K562 (cell line): ENCODE measurements around the gene RSAD1. TPM values are rescaled to one million over a fixed set of nuclear protein-coding genes. Genes with fewer than 3 reads are reported as not detected.
A peak's percentile ranks its signal among the peaks of the same experiment; 100 is the strongest.

ENCODE experiments used
- BDP1 ChIP-seq: IDR thresholded peaks from 3 replicates; pipeline ENCODE4 v1.6.1; 2011; ENCODE audit not compliant: insufficient read length, insufficient read depth
- CBX5 ChIP-seq: IDR thresholded peaks from 2 replicates; pipeline ENCODE4 v1.6.1; 2014; ENCODE audit warnings: low read depth, borderline replicate concordance
- CEBPB ChIP-seq: fragments of 450-650 bp; IDR thresholded peaks from 2 replicates; pipeline ENCODE4 v1.6.1; 2016; ENCODE audit warnings: missing genetic modification characterization, missing compliant biosample characterization
- ESRRA ChIP-seq: fragments of 450-650 bp; IDR thresholded peaks from 2 replicates; pipeline ENCODE4 v1.6.1; 2014; ENCODE audit warnings: low read depth, mild to moderate bottlenecking, moderate library complexity, borderline replicate concordance
- ETV6 ChIP-seq, 3 experiments: fragments of 150-350 bp in 1 of 3; sonication (generic) in 1 of 3; formaldehyde crosslinking in 1 of 3; IDR thresholded peaks; 2 replicates each; pipeline versions ENCODE4 v1.6.1 to v1.8.0; 2014 to 2022; ENCODE audit warnings: borderline replicate concordance in 2 of 3, low read depth in 2 of 3, antibody characterized with exemption in 1 of 3, low read length in 1 of 3, mild to moderate bottlenecking in 1 of 3, missing genetic modification reagents in 1 of 3
- FOXK2 ChIP-seq, 2 experiments: fragments of 450-650 bp; IDR thresholded peaks in 1 of 2; conservative IDR thresholded peaks in 1 of 2; 2 replicates each; pipeline ENCODE4 v1.6.1; 2016; ENCODE audit warnings: low read depth in 2 of 2, mild to moderate bottlenecking in 1 of 2
- MCM5 ChIP-seq: fragments of 450-650 bp; IDR thresholded peaks from 2 replicates; pipeline ENCODE4 v1.6.1; 2016; ENCODE audit warnings: low read depth
- PRPF4 ChIP-seq: fragments of 200-400 bp; formaldehyde crosslinking; IDR thresholded peaks from one replicate; pipeline ENCODE4 v1.6.1; 2017; ENCODE audit warnings: low read length, low read depth, mild to moderate bottlenecking; ENCODE audit not compliant: insufficient read depth, poor library complexity, severe bottlenecking
- SREBF2 ChIP-seq: sonication (generic); formaldehyde crosslinking; IDR thresholded peaks from 2 replicates; pipeline ENCODE4 v1.4.0; 2020; ENCODE audit warnings: mild to moderate bottlenecking, missing genetic modification reagents
- ZBTB17 ChIP-seq: fragments of 450-650 bp; formaldehyde crosslinking; IDR thresholded peaks from 2 replicates; pipeline ENCODE4 v1.4.0; 2020; ENCODE audit warnings: mild to moderate bottlenecking
- ZEB2 ChIP-seq: fragments of 450-650 bp; IDR thresholded peaks from 2 replicates; pipeline ENCODE4 v1.6.1; 2016
- ZSCAN29 ChIP-seq: fragments of 450-650 bp; IDR thresholded peaks from 2 replicates; pipeline ENCODE4 v1.6.1; 2017
- polyA plus RNA-seq, 8 experiments: library from polyadenylated mRNA; depleted of rRNA in 4 of 8; stranded (reverse) in 5 of 8; unstranded in 3 of 8; fragments of >200 nt; fragmentation: Nextera tagmentation in 2 of 8; fragmentation: Illumina TruSeq in 1 of 8; extraction: Ambion mirVana in 2 of 8; extraction: Trizol in 1 of 8; gene quantifications; 2 replicates each; pipeline versions ENCODE4 v1.2.1 to v1.2.3, GENCODE V29; 2011 to 2014; ENCODE audit warnings: inconsistent platforms in 1 of 8, missing spikeins in 1 of 8
- total RNA-seq, 7 experiments: library from RNA; depleted of rRNA in 6 of 7; stranded (reverse); fragments of >200 nt in 6 of 7; fragmentation: Illumina TruSeq in 2 of 7; extraction: Trizol in 2 of 7; gene quantifications; 2 replicates each; pipeline versions ENCODE4 v1.2.1 to v1.2.3, GENCODE V29; 2011 to 2021; ENCODE audit warnings: low replicate concordance in 1 of 7
- TF ChIP-seq, protein P1 (sequence below): fragments of 250-450 bp; sonication (Bioruptor Pico); IDR thresholded peaks from 2 replicates; pipeline ENCODE4 v1.4.0; 2020; ENCODE audit warnings: mild to moderate bottlenecking, moderate library complexity, borderline replicate concordance
- TF ChIP-seq, protein P2 (sequence below): fragments of 450-650 bp; IDR thresholded peaks from 2 replicates; pipeline ENCODE4 v1.6.1; 2016
- TF ChIP-seq, protein P3 (sequence below): fragments of 450-650 bp; IDR thresholded peaks from 2 replicates; pipeline ENCODE4 v1.6.1; 2016; ENCODE audit warnings: low read depth

The RSAD1 gene
- total and polyA plus RNA-seq, 9 of the 15 experiments (the other 6 are each of a cell fraction or from before 2014, with no cell fraction given), result 4.5 to 42.5 (median 26.8) TPM

- TF ChIP-seq MCM5 (no peak), ZBTB17 (CRISPR knock-in tag) (peak; percentile 67; the same call in 1 of the 2 replicates), ZEB2 (no peak), CEBPB (no peak), PRPF4 (no peak), BDP1 (no peak), FOXK2 (conservative IDR thresholded peaks at IDR 0.05 in 1 of 2, IDR thresholded peaks at IDR 0.05 in 1 of 2; ENCODE audit: low read depth in 2 of 2) (no peak), CBX5 (no peak), SREBF2 (CRISPR knock-in tag) (no peak), ZSCAN29 (no peak), ESRRA (no peak), ETV6 (IDR thresholded peaks at IDR 0.05; ENCODE audit: borderline replicate concordance in 1 of 2, low read depth in 2 of 2, low read length in 1 of 2) (no peak), ETV6 (CRISPR knock-in tag; IDR thresholded peaks at IDR 0.05; ENCODE audit: borderline replicate concordance) (no peak)
- TF ChIP-seq, protein P1, sequence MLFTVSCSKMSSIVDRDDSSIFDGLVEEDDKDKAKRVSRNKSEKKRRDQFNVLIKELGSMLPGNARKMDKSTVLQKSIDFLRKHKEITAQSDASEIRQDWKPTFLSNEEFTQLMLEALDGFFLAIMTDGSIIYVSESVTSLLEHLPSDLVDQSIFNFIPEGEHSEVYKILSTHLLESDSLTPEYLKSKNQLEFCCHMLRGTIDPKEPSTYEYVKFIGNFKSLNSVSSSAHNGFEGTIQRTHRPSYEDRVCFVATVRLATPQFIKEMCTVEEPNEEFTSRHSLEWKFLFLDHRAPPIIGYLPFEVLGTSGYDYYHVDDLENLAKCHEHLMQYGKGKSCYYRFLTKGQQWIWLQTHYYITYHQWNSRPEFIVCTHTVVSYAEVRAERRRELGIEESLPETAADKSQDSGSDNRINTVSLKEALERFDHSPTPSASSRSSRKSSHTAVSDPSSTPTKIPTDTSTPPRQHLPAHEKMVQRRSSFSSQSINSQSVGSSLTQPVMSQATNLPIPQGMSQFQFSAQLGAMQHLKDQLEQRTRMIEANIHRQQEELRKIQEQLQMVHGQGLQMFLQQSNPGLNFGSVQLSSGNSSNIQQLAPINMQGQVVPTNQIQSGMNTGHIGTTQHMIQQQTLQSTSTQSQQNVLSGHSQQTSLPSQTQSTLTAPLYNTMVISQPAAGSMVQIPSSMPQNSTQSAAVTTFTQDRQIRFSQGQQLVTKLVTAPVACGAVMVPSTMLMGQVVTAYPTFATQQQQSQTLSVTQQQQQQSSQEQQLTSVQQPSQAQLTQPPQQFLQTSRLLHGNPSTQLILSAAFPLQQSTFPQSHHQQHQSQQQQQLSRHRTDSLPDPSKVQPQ (CRISPR knock-in tag), result no peak
- TF ChIP-seq, protein P2, sequence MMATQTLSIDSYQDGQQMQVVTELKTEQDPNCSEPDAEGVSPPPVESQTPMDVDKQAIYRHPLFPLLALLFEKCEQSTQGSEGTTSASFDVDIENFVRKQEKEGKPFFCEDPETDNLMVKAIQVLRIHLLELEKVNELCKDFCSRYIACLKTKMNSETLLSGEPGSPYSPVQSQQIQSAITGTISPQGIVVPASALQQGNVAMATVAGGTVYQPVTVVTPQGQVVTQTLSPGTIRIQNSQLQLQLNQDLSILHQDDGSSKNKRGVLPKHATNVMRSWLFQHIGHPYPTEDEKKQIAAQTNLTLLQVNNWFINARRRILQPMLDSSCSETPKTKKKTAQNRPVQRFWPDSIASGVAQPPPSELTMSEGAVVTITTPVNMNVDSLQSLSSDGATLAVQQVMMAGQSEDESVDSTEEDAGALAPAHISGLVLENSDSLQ, result no peak
- TF ChIP-seq, protein P3, sequence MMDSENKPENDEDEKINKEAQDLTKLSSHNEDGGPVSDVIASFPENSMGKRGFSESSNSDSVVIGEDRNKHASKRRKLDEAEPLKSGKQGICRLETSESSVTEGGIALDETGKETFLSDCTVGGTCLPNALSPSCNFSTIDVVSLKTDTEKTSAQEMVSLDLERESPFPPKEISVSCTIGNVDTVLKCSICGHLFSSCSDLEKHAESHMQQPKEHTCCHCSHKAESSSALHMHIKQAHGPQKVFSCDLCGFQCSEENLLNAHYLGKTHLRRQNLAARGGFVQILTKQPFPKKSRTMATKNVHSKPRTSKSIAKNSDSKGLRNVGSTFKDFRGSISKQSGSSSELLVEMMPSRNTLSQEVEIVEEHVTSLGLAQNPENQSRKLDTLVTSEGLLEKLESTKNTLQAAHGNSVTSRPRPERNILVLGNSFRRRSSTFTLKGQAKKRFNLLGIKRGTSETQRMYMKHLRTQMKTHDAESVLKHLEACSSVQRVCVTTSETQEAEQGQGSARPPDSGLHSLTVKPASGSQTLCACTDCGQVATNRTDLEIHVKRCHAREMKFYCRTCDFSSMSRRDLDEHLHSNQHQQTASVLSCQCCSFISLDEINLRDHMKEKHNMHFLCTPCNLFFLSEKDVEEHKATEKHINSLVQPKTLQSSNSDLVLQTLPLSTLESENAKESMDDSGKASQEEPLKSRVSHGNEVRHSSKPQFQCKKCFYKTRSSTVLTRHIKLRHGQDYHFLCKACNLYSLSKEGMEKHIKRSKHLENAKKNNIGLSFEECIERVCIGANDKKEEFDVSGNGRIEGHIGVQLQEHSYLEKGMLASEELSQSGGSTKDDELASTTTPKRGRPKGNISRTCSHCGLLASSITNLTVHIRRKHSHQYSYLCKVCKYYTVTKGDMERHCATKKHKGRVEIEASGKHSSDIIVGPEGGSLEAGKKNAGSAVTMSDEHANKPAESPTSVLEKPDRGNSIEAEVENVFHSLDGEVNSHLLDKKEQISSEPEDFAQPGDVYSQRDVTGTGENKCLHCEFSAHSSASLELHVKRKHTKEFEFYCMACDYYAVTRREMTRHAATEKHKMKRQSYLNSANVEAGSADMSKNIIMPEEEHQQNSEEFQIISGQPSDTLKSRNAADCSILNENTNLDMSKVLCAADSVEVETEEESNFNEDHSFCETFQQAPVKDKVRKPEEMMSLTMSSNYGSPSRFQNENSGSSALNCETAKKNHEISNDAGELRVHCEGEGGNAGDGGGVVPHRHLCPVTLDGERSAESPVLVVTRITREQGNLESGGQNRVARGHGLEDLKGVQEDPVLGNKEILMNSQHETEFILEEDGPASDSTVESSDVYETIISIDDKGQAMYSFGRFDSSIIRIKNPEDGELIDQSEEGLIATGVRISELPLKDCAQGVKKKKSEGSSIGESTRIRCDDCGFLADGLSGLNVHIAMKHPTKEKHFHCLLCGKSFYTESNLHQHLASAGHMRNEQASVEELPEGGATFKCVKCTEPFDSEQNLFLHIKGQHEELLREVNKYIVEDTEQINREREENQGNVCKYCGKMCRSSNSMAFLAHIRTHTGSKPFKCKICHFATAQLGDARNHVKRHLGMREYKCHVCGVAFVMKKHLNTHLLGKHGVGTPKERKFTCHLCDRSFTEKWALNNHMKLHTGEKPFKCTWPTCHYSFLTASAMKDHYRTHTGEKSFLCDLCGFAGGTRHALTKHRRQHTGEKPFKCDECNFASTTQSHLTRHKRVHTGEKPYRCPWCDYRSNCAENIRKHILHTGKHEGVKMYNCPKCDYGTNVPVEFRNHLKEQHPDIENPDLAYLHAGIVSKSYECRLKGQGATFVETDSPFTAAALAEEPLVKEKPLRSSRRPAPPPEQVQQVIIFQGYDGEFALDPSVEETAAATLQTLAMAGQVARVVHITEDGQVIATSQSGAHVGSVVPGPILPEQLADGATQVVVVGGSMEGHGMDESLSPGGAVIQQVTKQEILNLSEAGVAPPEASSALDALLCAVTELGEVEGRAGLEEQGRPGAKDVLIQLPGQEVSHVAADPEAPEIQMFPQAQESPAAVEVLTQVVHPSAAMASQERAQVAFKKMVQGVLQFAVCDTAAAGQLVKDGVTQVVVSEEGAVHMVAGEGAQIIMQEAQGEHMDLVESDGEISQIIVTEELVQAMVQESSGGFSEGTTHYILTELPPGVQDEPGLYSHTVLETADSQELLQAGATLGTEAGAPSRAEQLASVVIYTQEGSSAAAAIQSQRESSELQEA, result no peak
Observed at GRCh38 chr17:50448643-50449042, 30.0 kb upstream of the RSAD1 start (continued).
